Caco-2 (cell line): ENCODE data around the gene UPK1B. TPM values are rescaled to one million over a fixed set of nuclear protein-coding genes. Genes with fewer than 3 reads are reported as not detected.
A peak's percentile ranks its signal among the peaks of the same experiment; 100 is the strongest.

Experiments used
- BruUV-seq: library from RNA; stranded (reverse); fragments of 400-500 nt; replicated peaks from 2 replicates; lab custom pipeline; 2021; lab: Mats Ljungman, UMichigan
- CTCF ChIA-PET: fragments of 300-600 bp; sonication (Branson Sonifier 250); formaldehyde crosslinking; loops from one replicate; lab custom pipeline; 2022; ENCODE audit warnings: antibody characterized with exemption; lab: Charles Lee
- POLR2A ChIA-PET: fragments of 300-600 bp; sonication (Branson Sonifier 250); formaldehyde crosslinking; loops from one replicate; lab custom pipeline; 2022; ENCODE audit warnings: antibody characterized with exemption; lab: Charles Lee
- DNase-seq, 2 experiments: peaks; one replicate each; pipeline versions ENCODE4 v3.0.0 to v3.0.0-alpha.2; 2020 to 2022
- H3K27me3 ChIP-seq: replicated peaks from 2 replicates; pipeline ENCODE4 v1.6.0; 2011; ENCODE audit warnings: low read length; ENCODE audit not compliant: control insufficient read depth, insufficient read depth
- H3K36me3 ChIP-seq: 2 replicates; pipeline ENCODE4 v1.5.1; 2011; ENCODE audit warnings: low read length; ENCODE audit not compliant: control insufficient read depth, insufficient read depth
- H3K4me1 ChIP-seq: fragments of 250-450 bp; sonication (Bioruptor Pico); 2 replicates; pipeline ENCODE4 v1.5.1; 2020; ENCODE audit warnings: mild to moderate bottlenecking
- H3K4me3 ChIP-seq: 2 replicates; pipeline ENCODE4 v1.5.1; 2011; ENCODE audit warnings: low read depth, mild to moderate bottlenecking, control low read depth, low read length
- H3K9me3 ChIP-seq: fragments of 250-450 bp; sonication (Bioruptor Pico); 2 replicates; pipeline ENCODE4 v1.5.1; 2020; ENCODE audit warnings: mild to moderate bottlenecking, moderate library complexity
- H3K27ac Mint-ChIP-seq: one replicate; pipeline ENCODE4 v1.8.0; 2022; ENCODE audit warnings: mixed read lengths; ENCODE audit not compliant: unreplicated experiment
- H3K27me3 Mint-ChIP-seq: one replicate; pipeline ENCODE4 v1.8.0; 2022; ENCODE audit warnings: mixed read lengths; ENCODE audit not compliant: insufficient read depth, unreplicated experiment
- H3K36me3 Mint-ChIP-seq: one replicate; pipeline ENCODE4 v1.8.0; 2022; ENCODE audit warnings: mild to moderate bottlenecking, mixed read lengths; ENCODE audit not compliant: insufficient read depth, unreplicated experiment
- H3K4me1 Mint-ChIP-seq: one replicate; pipeline ENCODE4 v1.8.0; 2022; ENCODE audit warnings: low read depth, mixed read lengths; ENCODE audit not compliant: unreplicated experiment
- H3K4me3 Mint-ChIP-seq: one replicate; pipeline ENCODE4 v1.8.0; 2022; ENCODE audit warnings: mild to moderate bottlenecking, moderate library complexity, mixed read lengths; ENCODE audit not compliant: unreplicated experiment
- H3K9me3 Mint-ChIP-seq: one replicate; pipeline ENCODE4 v1.8.0; 2022; ENCODE audit warnings: mixed read lengths; ENCODE audit not compliant: unreplicated experiment
- CTCF ChIP-seq, 2 experiments: fragments of 200-600 bp in 1 of 2; IDR thresholded peaks; 1 replicate in 1 of 2; 2 replicates in 1 of 2; pipeline versions ENCODE4 v1.5.1 to v1.8.0; 2011 to 2022; ENCODE audit warnings: antibody characterized with exemption in 1 of 2, control low read depth in 1 of 2, inconsistent platforms in 1 of 2, low read depth in 1 of 2, low read length in 1 of 2, mild to moderate bottlenecking in 1 of 2, moderate library complexity in 1 of 2; ENCODE audit not compliant: insufficient read depth in 1 of 2, severe bottlenecking in 1 of 2, unreplicated experiment in 1 of 2
- intact Hi-C: fragments of 100-400 bp; cut with micrococcal nuclease; formaldehyde crosslinking; loops from one replicate; pipeline ENCODE4 v1.10.0; 2022; ENCODE audit not compliant: unreplicated experiment
- total RNA-seq: library from RNA; stranded (reverse); gene quantifications from 2 replicates; pipeline ENCODE4 v1.2.3, GENCODE V29; 2022

Gene UPK1B
- total RNA-seq, 1 experiment from 2014 or later = 0.50 TPM

GRCh38 chr3:119157971-119158370 is 15.4 kb upstream of the UPK1B start:
- no peaks in the 10 kb centered on the region for H3K36me3 Mint-ChIP-seq
- no TSS peak for BruUV-seq
- H3K36me3 ChIP-seq = no peaks in the 10 kb centered on the region
- intact Hi-C loops = no loop called here
- peaks cover 15% of the 10 kb centered on the region for H3K4me1 ChIP-seq
- H3K27me3 ChIP-seq = no peaks in the 10 kb centered on the region
- no peak for DNase-seq
- H3K9me3 Mint-ChIP-seq = peaks cover 33% of the 10 kb centered on the region
- CTCF ChIA-PET = no interaction called here
- H3K9me3 ChIP-seq = no peaks in the 10 kb centered on the region
- H3K27ac Mint-ChIP-seq = no peak overlapping the region
- H3K4me3 ChIP-seq = no peak overlapping the region
- POLR2A ChIA-PET = no interaction called here
- no peaks in the 10 kb centered on the region for H3K27me3 Mint-ChIP-seq
- H3K4me1 Mint-ChIP-seq = peaks cover 6% of the 10 kb centered on the region
- H3K4me3 Mint-ChIP-seq = no peak overlapping the region
- no peak for TF ChIP-seq CTCF (IDR thresholded peaks at IDR 0.05; ENCODE audit: insufficient read depth in 1 of 2, low read depth in 1 of 2, low read length in 1 of 2, severe bottlenecking in 1 of 2, unreplicated experiment in 1 of 2)

GRCh38 chr3:119160361-119160760 is 13.0 kb upstream of the UPK1B start:
- intact Hi-C loops = no loop called here
- Mint-ChIP-seq H3K9me3 (peaks cover 27% of the 10 kb centered on the region), H3K4me3 (no peak overlapping the region), H3K4me1 (peaks cover 6% of the 10 kb centered on the region), H3K27ac (no peak overlapping the region), H3K27me3 (no peaks in the 10 kb centered on the region), H3K36me3 (no peaks in the 10 kb centered on the region)
- no peak for TF ChIP-seq CTCF (IDR thresholded peaks at IDR 0.05; ENCODE audit: insufficient read depth in 1 of 2, low read depth in 1 of 2, low read length in 1 of 2, severe bottlenecking in 1 of 2, unreplicated experiment in 1 of 2)
- no peak overlapping the region for H3K4me3 ChIP-seq
- peaks cover 15% of the 10 kb centered on the region for H3K4me1 ChIP-seq
- no peaks in the 10 kb centered on the region for H3K27me3 ChIP-seq
- ChIA-PET POLR2A (no interaction called here), CTCF (no interaction called here)
- H3K9me3 ChIP-seq = no peaks in the 10 kb centered on the region
- no TSS peak for BruUV-seq
- no peaks in the 10 kb centered on the region for H3K36me3 ChIP-seq
- DNase-seq = peak in 1 of 2 experiments; percentile 16

GRCh38 chr3:119160815-119161214 is 12.6 kb upstream of the UPK1B start:
- CTCF ChIA-PET = interaction anchor here (1.3 kb wide), 1 partner anchor 80 kb away, joined by 4 read pairs; the partner anchor contains the start of gene B4GALT4
- Mint-ChIP-seq H3K4me3 (no peak overlapping the region), H3K27ac (no peak overlapping the region), H3K27me3 (no peaks in the 10 kb centered on the region), H3K4me1 (peaks cover 6% of the 10 kb centered on the region), H3K36me3 (no peaks in the 10 kb centered on the region), H3K9me3 (peaks cover 29% of the 10 kb centered on the region)
- BruUV-seq = no TSS peak
- POLR2A ChIA-PET = no interaction called here
- Histone ChIP-seq H3K36me3 (no peaks in the 10 kb centered on the region), H3K9me3 (no peaks in the 10 kb centered on the region), H3K27me3 (no peaks in the 10 kb centered on the region), H3K4me3 (no peak overlapping the region), H3K4me1 (peaks cover 15% of the 10 kb centered on the region)
- DNase-seq = no peak
- TF ChIP-seq CTCF (IDR thresholded peaks at IDR 0.05; ENCODE audit: insufficient read depth in 1 of 2, low read depth in 1 of 2, low read length in 1 of 2, severe bottlenecking in 1 of 2, unreplicated experiment in 1 of 2) = no peak
- intact Hi-C loops = loop anchor here (1.0 kb wide), 1 partner anchor 23 kb away; no protein-coding TSS in a partner anchor
